ENCODE data around the gene VSTM2L. TPM values are rescaled to one million over a fixed set of nuclear protein-coding genes. Genes with fewer than 3 reads are reported as not detected.

VSTM2L gene
- total RNA-seq, 3 donors from 2014 or later, result 0.81 to 2.6 (median 2.6) TPM

DNA sequence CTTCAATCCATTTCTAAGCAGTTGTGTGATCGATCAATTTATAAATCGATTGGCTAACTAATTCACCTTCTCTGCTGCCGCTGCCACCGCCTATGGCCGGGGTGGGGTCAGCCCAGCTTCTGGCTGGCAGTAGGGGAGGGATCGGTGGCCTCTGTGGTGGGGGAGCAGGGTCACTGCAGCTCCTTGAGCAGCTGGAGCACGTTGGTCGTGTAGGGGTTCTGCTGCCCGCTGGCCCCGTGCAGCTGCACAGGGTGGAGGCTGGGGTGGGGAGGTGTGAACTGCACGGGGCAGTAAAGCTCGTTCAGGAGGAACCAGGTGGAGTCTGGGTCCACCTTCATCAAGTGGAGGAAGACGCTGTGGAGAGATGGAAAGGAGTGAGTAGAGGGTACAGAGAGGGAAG, 80.4 kb downstream of the VSTM2L start:
- H3K9me3 ChIP-seq, result no peaks in the 10 kb centered on the region
- TF ChIP-seq, protein P1, sequence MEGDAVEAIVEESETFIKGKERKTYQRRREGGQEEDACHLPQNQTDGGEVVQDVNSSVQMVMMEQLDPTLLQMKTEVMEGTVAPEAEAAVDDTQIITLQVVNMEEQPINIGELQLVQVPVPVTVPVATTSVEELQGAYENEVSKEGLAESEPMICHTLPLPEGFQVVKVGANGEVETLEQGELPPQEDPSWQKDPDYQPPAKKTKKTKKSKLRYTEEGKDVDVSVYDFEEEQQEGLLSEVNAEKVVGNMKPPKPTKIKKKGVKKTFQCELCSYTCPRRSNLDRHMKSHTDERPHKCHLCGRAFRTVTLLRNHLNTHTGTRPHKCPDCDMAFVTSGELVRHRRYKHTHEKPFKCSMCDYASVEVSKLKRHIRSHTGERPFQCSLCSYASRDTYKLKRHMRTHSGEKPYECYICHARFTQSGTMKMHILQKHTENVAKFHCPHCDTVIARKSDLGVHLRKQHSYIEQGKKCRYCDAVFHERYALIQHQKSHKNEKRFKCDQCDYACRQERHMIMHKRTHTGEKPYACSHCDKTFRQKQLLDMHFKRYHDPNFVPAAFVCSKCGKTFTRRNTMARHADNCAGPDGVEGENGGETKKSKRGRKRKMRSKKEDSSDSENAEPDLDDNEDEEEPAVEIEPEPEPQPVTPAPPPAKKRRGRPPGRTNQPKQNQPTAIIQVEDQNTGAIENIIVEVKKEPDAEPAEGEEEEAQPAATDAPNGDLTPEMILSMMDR (IDR thresholded peaks at IDR 0.05), result no peak
- no peak for DNase-seq
- H3K36me3 ChIP-seq (ENCODE audit: low read depth), result no peaks in the 10 kb centered on the region
- ATAC-seq, result no peak
- no peak overlapping the region for H3K4me3 ChIP-seq
- intact Hi-C loops (cut with DNase I, micrococcal nuclease), result no loop called here
- no peaks in the 10 kb centered on the region for H3K4me1 ChIP-seq (ENCODE audit: low read depth)

DNA sequence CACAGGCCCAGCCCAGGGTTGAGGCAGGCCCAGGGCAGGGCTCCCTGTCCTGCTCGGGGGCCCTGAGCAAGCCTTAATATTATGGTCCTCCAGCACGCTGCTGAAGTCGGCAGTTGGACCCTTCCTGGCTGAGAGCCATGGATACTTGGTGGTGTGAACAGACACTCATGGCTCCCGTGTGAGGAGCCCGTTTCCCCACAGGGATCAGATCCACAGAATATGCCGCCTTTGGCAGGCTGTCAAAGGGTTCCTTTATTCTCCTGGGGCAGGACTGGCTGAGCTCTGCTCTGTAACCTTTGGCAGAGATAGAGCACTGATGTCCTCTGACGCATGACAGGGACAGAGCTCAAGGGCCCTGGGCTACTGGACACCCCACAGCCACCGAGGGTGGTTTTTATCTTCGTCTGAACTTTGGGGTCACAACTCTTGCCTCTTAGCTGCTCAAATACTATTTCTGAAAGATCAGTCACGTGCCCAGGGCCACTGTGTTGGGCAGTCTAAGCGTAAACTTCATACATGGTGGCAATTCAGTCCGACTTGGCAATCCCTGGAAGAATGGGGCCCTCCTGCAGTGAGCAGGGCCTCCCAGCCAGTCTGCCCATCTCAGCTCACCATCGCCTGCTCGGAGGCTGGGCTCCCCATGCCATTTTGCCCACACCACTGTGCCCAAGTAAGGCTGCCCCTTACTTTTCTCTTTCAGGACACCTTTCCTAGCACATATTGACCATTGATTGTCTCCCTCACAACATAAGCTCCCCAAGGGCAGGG, 81.3 kb downstream of the VSTM2L start:
- DNase-seq, result no peak
- Histone ChIP-seq H3K9me3 (no peaks in the 10 kb centered on the region), H3K4me1 (ENCODE audit: low read depth) (no peaks in the 10 kb centered on the region), H3K36me3 (ENCODE audit: low read depth) (no peaks in the 10 kb centered on the region), H3K4me3 (no peak overlapping the region)
- TF ChIP-seq, protein P1 (IDR thresholded peaks at IDR 0.05), result no peak
- ATAC-seq, result no peak
- intact Hi-C loops (cut with DNase I, micrococcal nuclease), result no loop called here

DNA sequence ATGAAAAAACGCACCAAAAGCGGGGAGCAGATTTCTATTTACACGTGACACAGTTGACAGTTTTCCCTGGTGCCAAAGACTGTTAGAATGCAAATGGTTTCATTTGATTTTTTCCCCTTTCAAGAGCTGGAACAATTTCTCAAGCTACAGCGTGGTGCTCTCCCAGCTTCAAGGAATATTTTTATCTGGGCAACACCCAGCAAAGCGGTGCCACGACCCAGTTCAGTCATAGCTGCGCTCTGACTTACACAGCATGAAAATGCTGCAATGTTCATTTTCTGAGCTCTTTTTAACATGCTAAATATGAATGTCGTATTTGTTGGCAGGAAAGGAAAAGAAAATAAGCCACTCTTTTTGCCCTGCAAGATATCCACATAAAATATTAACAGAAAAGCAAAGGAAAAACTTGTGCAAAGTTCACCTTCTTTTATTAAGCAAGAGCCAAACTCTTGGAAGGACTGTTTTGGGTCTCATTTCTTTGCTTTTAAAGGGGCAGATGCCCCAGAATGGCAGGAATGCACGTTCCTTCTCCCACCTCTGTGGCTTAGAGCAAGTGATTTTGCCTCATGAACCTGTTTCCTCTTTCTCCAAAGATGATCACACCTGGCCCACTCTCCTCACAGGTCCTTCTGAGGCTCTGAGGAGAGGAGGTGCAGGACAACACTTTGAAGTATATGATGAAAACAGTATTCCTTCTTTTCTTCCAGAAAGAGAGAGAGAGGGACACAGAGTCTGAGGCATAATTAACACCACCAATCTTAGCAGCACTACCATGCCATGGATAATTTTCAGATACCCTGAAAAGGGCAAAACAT, 83.3 kb downstream of the VSTM2L start:
- DNase-seq, result no peak
- intact Hi-C loops (cut with DNase I, micrococcal nuclease), result no loop called here
- Histone ChIP-seq H3K4me3 (no peak overlapping the region), H3K9me3 (no peaks in the 10 kb centered on the region), H3K4me1 (ENCODE audit: low read depth) (peaks cover 15% of the 10 kb centered on the region), H3K36me3 (ENCODE audit: low read depth) (no peaks in the 10 kb centered on the region)
- TF ChIP-seq, protein P1 (IDR thresholded peaks at IDR 0.05), result no peak
- ATAC-seq, result no peak

DNA sequence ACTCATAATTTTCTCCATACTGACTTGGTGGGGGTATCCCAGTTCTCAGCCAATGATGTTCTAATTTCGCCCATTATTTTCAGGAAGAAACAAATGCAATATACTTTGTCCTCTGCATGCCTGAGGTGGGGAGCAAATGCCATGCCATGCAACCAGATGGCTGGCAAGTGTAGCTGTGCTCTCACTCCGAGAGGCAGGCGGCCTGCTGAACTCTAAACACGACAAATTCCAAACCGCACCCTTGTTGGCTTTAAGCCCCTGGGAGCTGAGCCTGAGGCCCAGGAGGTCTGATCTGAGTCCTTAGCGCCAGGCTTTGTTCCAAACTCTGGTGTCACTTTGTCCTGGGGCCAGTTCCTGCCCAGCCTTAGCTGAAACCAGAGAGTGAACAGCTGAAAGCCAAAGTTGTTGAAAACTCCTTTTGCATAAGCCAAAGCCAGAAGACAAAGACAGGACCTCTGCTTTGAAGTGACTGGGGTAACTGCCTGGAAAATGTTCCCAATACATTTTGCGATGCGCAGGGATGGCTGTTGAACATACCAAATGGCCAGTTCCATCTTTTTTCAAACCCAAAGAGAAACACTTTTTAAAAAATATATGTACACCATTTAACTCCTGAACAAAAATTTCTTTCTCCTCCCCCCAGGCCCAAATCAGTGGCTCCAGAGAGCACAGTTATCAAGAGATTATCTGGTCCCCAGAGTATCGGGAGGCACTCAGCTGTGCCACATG, 84.1 kb downstream of the VSTM2L start:
- Histone ChIP-seq H3K4me3 (no peak overlapping the region), H3K4me1 (ENCODE audit: low read depth) (peaks cover 17% of the 10 kb centered on the region), H3K36me3 (ENCODE audit: low read depth) (no peaks in the 10 kb centered on the region), H3K9me3 (no peaks in the 10 kb centered on the region)
- TF ChIP-seq, protein P1 (IDR thresholded peaks at IDR 0.05), result no peak
- ATAC-seq (peak; percentile 44), DNase-seq (peak in 2 of 3 donors; percentile 42 to 52)
- intact Hi-C loops (cut with DNase I, micrococcal nuclease), result no loop called here

DNA sequence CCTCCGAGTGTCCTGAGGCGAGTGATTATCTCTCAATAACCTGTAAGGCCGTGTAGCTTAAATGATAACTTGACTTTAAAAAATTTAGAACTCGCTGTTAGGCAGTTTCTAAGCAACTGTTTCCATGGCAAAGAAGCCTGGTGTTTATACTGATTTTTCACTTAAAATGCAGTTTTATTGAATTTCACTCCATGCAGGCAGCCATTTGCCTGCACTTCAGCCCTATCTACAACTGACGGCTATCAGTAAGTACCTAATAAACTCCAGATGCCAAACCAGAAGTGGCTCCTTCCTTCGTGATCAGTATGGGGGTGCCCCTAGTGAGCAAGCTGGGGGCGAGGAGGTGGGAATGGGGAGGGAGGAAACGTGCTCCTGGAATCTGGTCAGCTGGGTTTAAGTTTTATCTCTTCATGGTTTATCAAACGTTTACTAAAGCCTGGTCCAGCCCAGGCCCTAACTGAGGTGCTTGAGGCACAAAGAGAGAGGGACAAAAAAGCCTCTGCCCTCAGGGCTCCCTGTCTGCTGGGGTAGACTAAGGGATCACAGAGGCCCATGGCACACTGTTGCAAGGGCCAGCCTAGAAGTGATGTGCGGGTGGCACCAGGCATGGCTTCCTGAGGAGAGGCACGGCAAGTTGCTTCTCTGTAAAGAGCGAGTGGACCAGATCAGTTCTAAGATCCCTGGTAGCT, 84.8 kb downstream of the VSTM2L start:
- peaks cover 24% of the 10 kb centered on the region for H3K4me1 ChIP-seq (ENCODE audit: low read depth)
- H3K4me3 ChIP-seq, result no peak overlapping the region
- TF ChIP-seq, protein P1 (IDR thresholded peaks at IDR 0.05), result no peak
- H3K9me3 ChIP-seq, result no peaks in the 10 kb centered on the region
- intact Hi-C loops (cut with DNase I, micrococcal nuclease), result no loop called here
- ATAC-seq (no peak), DNase-seq (no peak)
- H3K36me3 ChIP-seq (ENCODE audit: low read depth), result no peaks in the 10 kb centered on the region

Measured in mucosa of descending colon (tissue), 3 donors.